Liver (tissue), 9 donors: ENCODE data around the gene WIPF1. TPM values are rescaled to one million over a fixed set of nuclear protein-coding genes. Genes with fewer than 3 reads are reported as not detected.

Source experiments
- DNase-seq: peaks from one replicate; pipeline ENCODE4 v3.0.0-alpha.2; 2017; ENCODE audit warnings: low spot score
- H3K27ac ChIP-seq, 2 donors: one replicate each; pipeline ENCODE4 v1.7.0; 2013; ENCODE audit warnings: inconsistent platforms in 2 of 2, low read length in 2 of 2, control low read depth in 1 of 2, low read depth in 1 of 2, mild to moderate bottlenecking in 1 of 2
- H3K27me3 ChIP-seq, 4 donors: one replicate each; pipeline versions ENCODE4 v1.6.1 to v1.7.0; 2013; ENCODE audit warnings: low read length in 3 of 4, inconsistent platforms in 1 of 4, mild to moderate bottlenecking in 1 of 4, moderate library complexity in 1 of 4; ENCODE audit not compliant: control insufficient read depth in 4 of 4, insufficient read depth in 4 of 4
- H3K36me3 ChIP-seq, 4 donors: one replicate each; pipeline versions ENCODE4 v1.6.1 to v1.7.0; 2013; ENCODE audit warnings: low read length in 3 of 4, mild to moderate bottlenecking in 3 of 4, low read depth in 1 of 4, moderate library complexity in 1 of 4; ENCODE audit not compliant: control insufficient read depth in 4 of 4, insufficient read depth in 3 of 4
- H3K4me1 ChIP-seq, 4 donors: one replicate each; pipeline versions ENCODE4 v1.6.1 to v1.7.0; 2013; ENCODE audit warnings: low read length in 3 of 4, mild to moderate bottlenecking in 3 of 4, moderate library complexity in 1 of 4; ENCODE audit not compliant: control insufficient read depth in 4 of 4, insufficient read depth in 4 of 4
- H3K4me3 ChIP-seq, 3 donors: one replicate each; pipeline versions ENCODE4 v1.6.1 to v1.7.0; 2013; ENCODE audit warnings: low read length in 3 of 3, control low read depth in 1 of 3, low read depth in 1 of 3, mild to moderate bottlenecking in 1 of 3
- H3K9ac ChIP-seq, 2 donors: one replicate each; pipeline ENCODE4 v1.7.0; 2013; ENCODE audit warnings: low read length in 2 of 2, mild to moderate bottlenecking in 2 of 2, moderate library complexity in 2 of 2, control low read depth in 1 of 2, low read depth in 1 of 2
- H3K9me3 ChIP-seq, 4 donors: one replicate each; pipeline versions ENCODE4 v1.6.1 to v1.7.0; 2013; ENCODE audit warnings: low read length in 3 of 4; ENCODE audit not compliant: control insufficient read depth in 4 of 4
- CTCF ChIP-seq: fragments of 150-350 bp; IDR thresholded peaks from 2 replicates; pipeline ENCODE4 v1.5.1; 2017; ENCODE audit warnings: improper control_type of control experiment, low read depth, low read length; ENCODE audit not compliant: missing input control
- EGR1 ChIP-seq, 2 donors: IDR thresholded peaks; 2 replicates each; pipeline ENCODE4 v1.6.1; 2016 to 2018; ENCODE audit warnings: antibody characterized with exemption in 2 of 2, low read depth in 2 of 2
- FOXA1 ChIP-seq: IDR thresholded peaks from 2 replicates; pipeline ENCODE4 v1.6.1; 2016; ENCODE audit warnings: antibody characterized with exemption
- FOXA2 ChIP-seq: IDR thresholded peaks from 2 replicates; pipeline ENCODE4 v1.6.1; 2016; ENCODE audit warnings: antibody characterized with exemption
- GABPA ChIP-seq, 2 donors: IDR thresholded peaks in 1 of 2; conservative IDR thresholded peaks in 1 of 2; 2 replicates each; pipeline ENCODE4 v1.6.1; 2016; ENCODE audit warnings: antibody characterized with exemption in 2 of 2, mild to moderate bottlenecking in 1 of 2, moderate library complexity in 1 of 2
- HNF4A ChIP-seq, 2 donors: conservative IDR thresholded peaks; 2 replicates each; pipeline ENCODE4 v1.6.1; 2016; ENCODE audit warnings: antibody characterized with exemption in 2 of 2, mild to moderate bottlenecking in 2 of 2
- HNF4G ChIP-seq: IDR thresholded peaks from 2 replicates; pipeline ENCODE4 v1.6.1; 2016; ENCODE audit warnings: antibody characterized with exemption
- JUND ChIP-seq, 2 donors: IDR thresholded peaks; 2 replicates each; pipeline ENCODE4 v1.6.1; 2016; ENCODE audit warnings: antibody characterized with exemption in 2 of 2
- NR2F2 ChIP-seq: IDR thresholded peaks from 2 replicates; pipeline ENCODE4 v1.6.1; 2016; ENCODE audit warnings: antibody characterized with exemption
- RAD21 ChIP-seq, 2 donors: IDR thresholded peaks; 2 replicates each; pipeline ENCODE4 v1.6.1; 2016; ENCODE audit warnings: antibody characterized with exemption in 2 of 2, mild to moderate bottlenecking in 2 of 2
- RXRA ChIP-seq, 2 donors: IDR thresholded peaks; 2 replicates each; pipeline ENCODE4 v1.6.1; 2017 to 2018; ENCODE audit warnings: antibody characterized with exemption in 2 of 2, mild to moderate bottlenecking in 1 of 2
- SP1 ChIP-seq: IDR thresholded peaks from 2 replicates; pipeline ENCODE4 v1.6.1; 2018; ENCODE audit warnings: antibody characterized with exemption, mild to moderate bottlenecking
- TAF1 ChIP-seq: conservative IDR thresholded peaks from 2 replicates; pipeline ENCODE4 v1.6.1; 2016; ENCODE audit warnings: antibody characterized with exemption, mild to moderate bottlenecking
- YY1 ChIP-seq: IDR thresholded peaks from 2 replicates; pipeline ENCODE4 v1.6.1; 2016; ENCODE audit warnings: antibody characterized with exemption, mild to moderate bottlenecking
- ZBTB33 ChIP-seq: IDR thresholded peaks from 2 replicates; pipeline ENCODE4 v1.6.1; 2016; ENCODE audit warnings: antibody characterized with exemption
- WGBS: extraction: QIAGEN DNeasy Blood & Tissue Kit; methylation state at CpG from one replicate; pipeline ENCODE4 v1.1.7; 2013; 5-methylcytosine and 5-hydroxymethylcytosine counted together
- polyA plus RNA-seq, 2 donors: library from polyadenylated mRNA; stranded (reverse) in 1 of 2; unstranded in 1 of 2; fragments of 200-250 nt in 1 of 2; fragments of >200 nt in 1 of 2; fragmentation: Nextera tagmentation in 1 of 2; extraction: Ambion mirVana in 1 of 2; gene quantifications; one replicate each; pipeline versions ENCODE4 v1.2.1 to v1.2.3, GENCODE V29; 2013 to 2015
- total RNA-seq, 2 donors: library from RNA; depleted of rRNA; stranded (reverse); fragments of >200 nt; gene quantifications; one replicate each; pipeline ENCODE4 v1.2.3, GENCODE V29; 2014
- TF ChIP-seq, protein P1 (sequence below): IDR thresholded peaks from 2 replicates; pipeline ENCODE4 v1.6.1; 2016; ENCODE audit warnings: antibody characterized with exemption, mild to moderate bottlenecking
- TF ChIP-seq, protein P2 (sequence below): IDR thresholded peaks from 2 replicates; pipeline ENCODE4 v1.6.1; 2016; ENCODE audit warnings: antibody characterized with exemption
- TF ChIP-seq, protein P3 (sequence below): IDR thresholded peaks from 2 replicates; pipeline ENCODE4 v1.6.1; 2016; ENCODE audit warnings: antibody characterized with exemption
- donor health status: healthy.
- donor health status: healthy.
- donor health status: healthy.
- donor health status: healthy.
- donor health status: healthy.

WIPF1 gene
- total and polyA plus RNA-seq, 4 donors: 4.7 to 7.7 (median 6.3) TPM

DNA sequence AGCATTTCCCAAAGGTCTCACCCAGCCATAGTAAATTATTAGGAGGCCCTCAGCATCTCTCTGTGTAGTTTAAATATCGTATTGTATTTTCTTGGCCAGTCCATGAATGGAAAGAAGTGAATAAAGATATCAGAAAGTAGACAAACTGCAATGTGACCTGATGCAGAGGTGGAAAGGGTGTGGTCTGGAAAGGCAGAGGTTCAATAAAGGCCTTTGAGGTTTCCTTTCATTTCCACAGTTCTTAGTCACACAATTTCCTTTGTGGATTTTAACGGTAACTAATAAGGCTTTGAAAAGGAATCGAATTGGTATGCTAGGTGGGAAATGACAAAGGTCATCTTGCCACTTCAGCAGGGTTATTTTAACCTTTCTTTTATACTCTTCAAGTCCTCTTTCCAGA, 20.1 kb upstream of the WIPF1 start:
- Histone ChIP-seq H3K27me3 (no peaks in the 10 kb centered on the region), H3K36me3 (no peaks in the 10 kb centered on the region), H3K27ac (peak overlapping the region; percentile 22 to 28), H3K9ac (no peak overlapping the region), H3K4me1 (peaks cover 7 to 37% (median 26%) of the 10 kb centered on the region in 4 donors), H3K9me3 (no peaks in the 10 kb centered on the region), H3K4me3 (no peak overlapping the region)
- 67% methylated on average over 3 of the region's 3 CpGs for WGBS
- no peak for DNase-seq
- no peak for TF ChIP-seq FOXA2
- TF ChIP-seq HNF4A (conservative IDR thresholded peaks at IDR 0.05): no peak
- TF ChIP-seq YY1: no peak
- no peak for TF ChIP-seq NR2F2
- no peak for TF ChIP-seq JUND (IDR thresholded peaks at IDR 0.05)
- TF ChIP-seq RXRA (IDR thresholded peaks at IDR 0.05): no peak
- TF ChIP-seq CTCF: no peak
- TF ChIP-seq GABPA (IDR thresholded peaks at IDR 0.05 in 1 of 2, conservative IDR thresholded peaks at IDR 0.05 in 1 of 2): no peak
- TF ChIP-seq, protein P1, sequence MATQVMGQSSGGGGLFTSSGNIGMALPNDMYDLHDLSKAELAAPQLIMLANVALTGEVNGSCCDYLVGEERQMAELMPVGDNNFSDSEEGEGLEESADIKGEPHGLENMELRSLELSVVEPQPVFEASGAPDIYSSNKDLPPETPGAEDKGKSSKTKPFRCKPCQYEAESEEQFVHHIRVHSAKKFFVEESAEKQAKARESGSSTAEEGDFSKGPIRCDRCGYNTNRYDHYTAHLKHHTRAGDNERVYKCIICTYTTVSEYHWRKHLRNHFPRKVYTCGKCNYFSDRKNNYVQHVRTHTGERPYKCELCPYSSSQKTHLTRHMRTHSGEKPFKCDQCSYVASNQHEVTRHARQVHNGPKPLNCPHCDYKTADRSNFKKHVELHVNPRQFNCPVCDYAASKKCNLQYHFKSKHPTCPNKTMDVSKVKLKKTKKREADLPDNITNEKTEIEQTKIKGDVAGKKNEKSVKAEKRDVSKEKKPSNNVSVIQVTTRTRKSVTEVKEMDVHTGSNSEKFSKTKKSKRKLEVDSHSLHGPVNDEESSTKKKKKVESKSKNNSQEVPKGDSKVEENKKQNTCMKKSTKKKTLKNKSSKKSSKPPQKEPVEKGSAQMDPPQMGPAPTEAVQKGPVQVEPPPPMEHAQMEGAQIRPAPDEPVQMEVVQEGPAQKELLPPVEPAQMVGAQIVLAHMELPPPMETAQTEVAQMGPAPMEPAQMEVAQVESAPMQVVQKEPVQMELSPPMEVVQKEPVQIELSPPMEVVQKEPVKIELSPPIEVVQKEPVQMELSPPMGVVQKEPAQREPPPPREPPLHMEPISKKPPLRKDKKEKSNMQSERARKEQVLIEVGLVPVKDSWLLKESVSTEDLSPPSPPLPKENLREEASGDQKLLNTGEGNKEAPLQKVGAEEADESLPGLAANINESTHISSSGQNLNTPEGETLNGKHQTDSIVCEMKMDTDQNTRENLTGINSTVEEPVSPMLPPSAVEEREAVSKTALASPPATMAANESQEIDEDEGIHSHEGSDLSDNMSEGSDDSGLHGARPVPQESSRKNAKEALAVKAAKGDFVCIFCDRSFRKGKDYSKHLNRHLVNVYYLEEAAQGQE: no peak
- TF ChIP-seq, protein P2, sequence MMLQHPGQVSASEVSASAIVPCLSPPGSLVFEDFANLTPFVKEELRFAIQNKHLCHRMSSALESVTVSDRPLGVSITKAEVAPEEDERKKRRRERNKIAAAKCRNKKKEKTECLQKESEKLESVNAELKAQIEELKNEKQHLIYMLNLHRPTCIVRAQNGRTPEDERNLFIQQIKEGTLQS: no peak
- no peak for TF ChIP-seq HNF4G
- TF ChIP-seq SP1: no peak
- no peak for TF ChIP-seq EGR1 (IDR thresholded peaks at IDR 0.05; ENCODE audit: low read depth in 2 of 2)
- TF ChIP-seq ZBTB33: no peak
- no peak for TF ChIP-seq TAF1
- TF ChIP-seq, protein P3, sequence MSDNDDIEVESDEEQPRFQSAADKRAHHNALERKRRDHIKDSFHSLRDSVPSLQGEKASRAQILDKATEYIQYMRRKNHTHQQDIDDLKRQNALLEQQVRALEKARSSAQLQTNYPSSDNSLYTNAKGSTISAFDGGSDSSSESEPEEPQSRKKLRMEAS: no peak
- TF ChIP-seq FOXA1: no peak
- no peak for TF ChIP-seq RAD21 (IDR thresholded peaks at IDR 0.05)
